Measurements from ENCODE around the gene KRT33B.

DNA sequence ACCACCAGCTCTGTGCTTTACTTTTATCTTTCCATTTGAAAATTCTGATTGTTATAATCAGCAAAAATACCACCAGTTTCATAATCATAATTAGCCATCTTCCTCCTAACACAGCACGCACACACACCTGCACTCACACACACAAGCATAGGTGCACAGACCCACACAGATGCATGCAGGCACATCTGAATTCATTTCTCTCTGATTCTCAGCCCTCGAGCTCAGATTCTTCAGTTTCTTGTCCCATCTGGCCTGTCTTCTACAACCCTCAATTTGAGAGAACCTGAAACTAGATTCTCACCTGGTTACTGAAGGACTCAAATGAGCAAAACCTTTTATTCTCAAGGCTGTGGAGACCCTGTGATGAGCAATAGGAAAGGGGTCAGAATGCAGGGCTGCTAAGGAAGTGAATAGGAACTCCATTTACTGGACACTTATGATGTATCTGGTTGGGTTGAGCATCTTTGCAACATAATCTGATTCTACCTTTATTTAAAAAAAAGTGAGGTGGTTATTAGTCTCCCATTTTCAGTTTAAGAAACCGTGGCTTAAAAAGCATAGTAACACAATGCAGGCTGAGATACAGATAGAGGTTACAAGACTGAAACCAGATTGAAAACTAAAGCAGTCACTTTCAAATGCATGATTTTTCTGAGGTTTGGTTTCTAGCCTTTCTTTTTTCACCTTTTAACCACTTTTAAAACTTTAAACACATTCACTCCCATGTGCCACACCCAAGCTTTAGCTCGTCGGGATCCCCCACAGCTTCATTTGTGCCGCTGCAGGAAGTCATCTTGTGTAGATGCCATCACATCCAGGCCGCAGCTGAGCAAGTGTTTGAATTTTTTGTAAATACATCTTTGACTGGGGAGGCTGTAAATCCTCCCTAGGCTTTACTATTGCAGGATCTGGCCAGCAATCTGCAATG lies 28.4 kb downstream of the KRT33B start:
- TF ChIP-seq, protein P1, sequence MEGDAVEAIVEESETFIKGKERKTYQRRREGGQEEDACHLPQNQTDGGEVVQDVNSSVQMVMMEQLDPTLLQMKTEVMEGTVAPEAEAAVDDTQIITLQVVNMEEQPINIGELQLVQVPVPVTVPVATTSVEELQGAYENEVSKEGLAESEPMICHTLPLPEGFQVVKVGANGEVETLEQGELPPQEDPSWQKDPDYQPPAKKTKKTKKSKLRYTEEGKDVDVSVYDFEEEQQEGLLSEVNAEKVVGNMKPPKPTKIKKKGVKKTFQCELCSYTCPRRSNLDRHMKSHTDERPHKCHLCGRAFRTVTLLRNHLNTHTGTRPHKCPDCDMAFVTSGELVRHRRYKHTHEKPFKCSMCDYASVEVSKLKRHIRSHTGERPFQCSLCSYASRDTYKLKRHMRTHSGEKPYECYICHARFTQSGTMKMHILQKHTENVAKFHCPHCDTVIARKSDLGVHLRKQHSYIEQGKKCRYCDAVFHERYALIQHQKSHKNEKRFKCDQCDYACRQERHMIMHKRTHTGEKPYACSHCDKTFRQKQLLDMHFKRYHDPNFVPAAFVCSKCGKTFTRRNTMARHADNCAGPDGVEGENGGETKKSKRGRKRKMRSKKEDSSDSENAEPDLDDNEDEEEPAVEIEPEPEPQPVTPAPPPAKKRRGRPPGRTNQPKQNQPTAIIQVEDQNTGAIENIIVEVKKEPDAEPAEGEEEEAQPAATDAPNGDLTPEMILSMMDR (IDR thresholded peaks at IDR 0.05; ENCODE audit: insufficient read depth, low read length): no peak
- TF ChIP-seq, protein P2, sequence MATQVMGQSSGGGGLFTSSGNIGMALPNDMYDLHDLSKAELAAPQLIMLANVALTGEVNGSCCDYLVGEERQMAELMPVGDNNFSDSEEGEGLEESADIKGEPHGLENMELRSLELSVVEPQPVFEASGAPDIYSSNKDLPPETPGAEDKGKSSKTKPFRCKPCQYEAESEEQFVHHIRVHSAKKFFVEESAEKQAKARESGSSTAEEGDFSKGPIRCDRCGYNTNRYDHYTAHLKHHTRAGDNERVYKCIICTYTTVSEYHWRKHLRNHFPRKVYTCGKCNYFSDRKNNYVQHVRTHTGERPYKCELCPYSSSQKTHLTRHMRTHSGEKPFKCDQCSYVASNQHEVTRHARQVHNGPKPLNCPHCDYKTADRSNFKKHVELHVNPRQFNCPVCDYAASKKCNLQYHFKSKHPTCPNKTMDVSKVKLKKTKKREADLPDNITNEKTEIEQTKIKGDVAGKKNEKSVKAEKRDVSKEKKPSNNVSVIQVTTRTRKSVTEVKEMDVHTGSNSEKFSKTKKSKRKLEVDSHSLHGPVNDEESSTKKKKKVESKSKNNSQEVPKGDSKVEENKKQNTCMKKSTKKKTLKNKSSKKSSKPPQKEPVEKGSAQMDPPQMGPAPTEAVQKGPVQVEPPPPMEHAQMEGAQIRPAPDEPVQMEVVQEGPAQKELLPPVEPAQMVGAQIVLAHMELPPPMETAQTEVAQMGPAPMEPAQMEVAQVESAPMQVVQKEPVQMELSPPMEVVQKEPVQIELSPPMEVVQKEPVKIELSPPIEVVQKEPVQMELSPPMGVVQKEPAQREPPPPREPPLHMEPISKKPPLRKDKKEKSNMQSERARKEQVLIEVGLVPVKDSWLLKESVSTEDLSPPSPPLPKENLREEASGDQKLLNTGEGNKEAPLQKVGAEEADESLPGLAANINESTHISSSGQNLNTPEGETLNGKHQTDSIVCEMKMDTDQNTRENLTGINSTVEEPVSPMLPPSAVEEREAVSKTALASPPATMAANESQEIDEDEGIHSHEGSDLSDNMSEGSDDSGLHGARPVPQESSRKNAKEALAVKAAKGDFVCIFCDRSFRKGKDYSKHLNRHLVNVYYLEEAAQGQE (IDR thresholded peaks at IDR 0.05; ENCODE audit: insufficient replicate concordance, low read depth): no peak
- no peak for TF ChIP-seq POLR2AphosphoS5 (IDR thresholded peaks at IDR 0.05; ENCODE audit: low read depth)
